Measurements from ENCODE around the gene PDE4D.

The PDE4D gene

GRCh38 chr5:59648949-59649921, 244.3 kb downstream of the PDE4D start:
- DNase-seq, result no peak

GRCh38 chr5:59648038-59648831, 245.3 kb downstream of the PDE4D start:
- DNase-seq, result no peak

GRCh38 chr5:59645380-59645779, 248.1 kb downstream of the PDE4D start:
- no peak for DNase-seq

GRCh38 chr5:59640411-59640810, 253.1 kb downstream of the PDE4D start:
- no peak for DNase-seq

- DNase-seq, result no peak
Measured at GRCh38 chr5:59637884-59638580, 255.5 kb downstream of the PDE4D start.

GRCh38 chr5:59629561-59629960, 264.0 kb downstream of the PDE4D start:
- no peak for DNase-seq

GRCh38 chr5:59628062-59628828, 265.3 kb downstream of the PDE4D start:
- DNase-seq, result no peak

GRCh38 chr5:59624898-59625297, 268.6 kb downstream of the PDE4D start:
- no peak for DNase-seq

- no peak for DNase-seq
Measured at GRCh38 chr5:59622848-59623247, 270.7 kb downstream of the PDE4D start.

GRCh38 chr5:59621477-59621876, 272.0 kb downstream of the PDE4D start:
- no peak for DNase-seq

GRCh38 chr5:59620535-59621212, 272.9 kb downstream of the PDE4D start:
- DNase-seq, result no peak

- no peak for DNase-seq
Measured at GRCh38 chr5:59618644-59619043, 274.9 kb downstream of the PDE4D start.

GRCh38 chr5:59617186-59617771, 276.2 kb downstream of the PDE4D start:
- no peak for DNase-seq

- no peak for DNase-seq
Measured at GRCh38 chr5:59616413-59616812, 277.1 kb downstream of the PDE4D start.

GRCh38 chr5:59615272-59615671, 278.3 kb downstream of the PDE4D start:
- no peak for DNase-seq

- no peak for DNase-seq
Measured at GRCh38 chr5:59609501-59610265, 283.8 kb downstream of the PDE4D start.

GRCh38 chr5:59608745-59609144, 284.8 kb downstream of the PDE4D start:
- no peak for DNase-seq

- no peak for DNase-seq
Measured at GRCh38 chr5:59607138-59607765, 286.3 kb downstream of the PDE4D start.

- DNase-seq, result no peak
Measured at GRCh38 chr5:59605915-59606314, 287.6 kb downstream of the PDE4D start.

- no peak for DNase-seq
Measured at GRCh38 chr5:59604111-59604510, 289.4 kb downstream of the PDE4D start.

Measured in DMS79 (cell line).